Cardiac fibroblast (primary cell): ENCODE data around the gene SCAMP1.
"Not testable (repeated sequence)": the region's sequence is repeated elsewhere in the genome, so short reads cannot be mapped to it uniquely, and the experiment has no call there.

ENCODE experiments used
- DNase-seq, 2 donors: peaks; one replicate each; pipeline versions ENCODE4 v3.0.0 to v3.0.0-alpha.2; 2010; ENCODE audit warnings: low read depth in 2 of 2
- H3K4me3 ChIP-seq, 2 donors: replicated peaks in 1 of 2; 1 replicate in 1 of 2; 2 replicates in 1 of 2; pipeline ENCODE4 v1.5.1; 2011; ENCODE audit warnings: low read depth in 2 of 2, low read length in 2 of 2, mild to moderate bottlenecking in 2 of 2, moderate library complexity in 1 of 2
- TF ChIP-seq, protein P1 (sequence below): IDR thresholded peaks from one replicate; pipeline ENCODE4 v1.5.1; 2011; ENCODE audit warnings: low read depth, mild to moderate bottlenecking, low read length, inconsistent platforms

SCAMP1 gene

GRCh38 chr5:78433972-78434371, 73.6 kb downstream of the SCAMP1 start:
- H3K4me3 ChIP-seq, result no peak overlapping the region
- no peak for DNase-seq

DNA sequence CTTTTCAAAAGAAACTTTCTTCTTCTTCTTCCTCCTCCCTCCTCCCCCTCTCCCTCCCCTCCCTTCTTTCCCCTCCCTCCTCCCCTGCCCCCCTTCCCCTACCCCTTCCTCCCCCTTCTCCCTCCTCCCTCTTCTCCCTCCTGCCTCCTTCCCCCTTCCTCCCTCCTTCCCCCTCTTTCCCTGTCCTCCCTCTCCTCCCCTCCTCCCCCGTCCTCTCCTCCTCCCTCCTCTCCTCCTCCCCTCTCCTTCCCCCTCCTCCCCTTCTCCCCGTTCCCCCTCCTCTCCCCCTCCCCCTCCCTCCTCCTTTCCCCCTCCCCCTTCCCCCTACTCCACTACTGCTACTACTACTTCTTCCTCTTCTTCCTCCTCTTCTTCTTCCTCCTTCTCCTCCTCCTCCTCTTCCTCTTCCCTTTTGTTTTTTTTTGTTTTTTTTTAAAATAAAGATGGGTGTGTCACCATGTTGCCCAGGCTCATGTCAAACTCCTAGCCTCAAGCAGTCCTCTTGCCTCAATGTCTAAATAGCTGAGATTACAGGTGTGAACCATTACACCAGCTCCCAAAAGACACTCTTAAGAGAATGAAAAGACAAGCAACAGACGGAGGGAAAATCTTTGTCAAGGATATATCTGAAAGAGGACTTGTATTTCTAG, 87.5 kb downstream of the SCAMP1 start:
- TF ChIP-seq, protein P1, sequence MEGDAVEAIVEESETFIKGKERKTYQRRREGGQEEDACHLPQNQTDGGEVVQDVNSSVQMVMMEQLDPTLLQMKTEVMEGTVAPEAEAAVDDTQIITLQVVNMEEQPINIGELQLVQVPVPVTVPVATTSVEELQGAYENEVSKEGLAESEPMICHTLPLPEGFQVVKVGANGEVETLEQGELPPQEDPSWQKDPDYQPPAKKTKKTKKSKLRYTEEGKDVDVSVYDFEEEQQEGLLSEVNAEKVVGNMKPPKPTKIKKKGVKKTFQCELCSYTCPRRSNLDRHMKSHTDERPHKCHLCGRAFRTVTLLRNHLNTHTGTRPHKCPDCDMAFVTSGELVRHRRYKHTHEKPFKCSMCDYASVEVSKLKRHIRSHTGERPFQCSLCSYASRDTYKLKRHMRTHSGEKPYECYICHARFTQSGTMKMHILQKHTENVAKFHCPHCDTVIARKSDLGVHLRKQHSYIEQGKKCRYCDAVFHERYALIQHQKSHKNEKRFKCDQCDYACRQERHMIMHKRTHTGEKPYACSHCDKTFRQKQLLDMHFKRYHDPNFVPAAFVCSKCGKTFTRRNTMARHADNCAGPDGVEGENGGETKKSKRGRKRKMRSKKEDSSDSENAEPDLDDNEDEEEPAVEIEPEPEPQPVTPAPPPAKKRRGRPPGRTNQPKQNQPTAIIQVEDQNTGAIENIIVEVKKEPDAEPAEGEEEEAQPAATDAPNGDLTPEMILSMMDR, result no peak
- H3K4me3 ChIP-seq, result no peak overlapping the region
- no peak for DNase-seq

More at GRCh38 chr5:78433972-78434371, 73.6 kb downstream of the SCAMP1 start:
- TF ChIP-seq, protein P1, result no peak

- H3K4me3 ChIP-seq, result no peak overlapping the region
- TF ChIP-seq, protein P1, result no peak
- no peak for DNase-seq
Observed at GRCh38 chr5:78449103-78449502, 88.7 kb downstream of the SCAMP1 start.

DNA sequence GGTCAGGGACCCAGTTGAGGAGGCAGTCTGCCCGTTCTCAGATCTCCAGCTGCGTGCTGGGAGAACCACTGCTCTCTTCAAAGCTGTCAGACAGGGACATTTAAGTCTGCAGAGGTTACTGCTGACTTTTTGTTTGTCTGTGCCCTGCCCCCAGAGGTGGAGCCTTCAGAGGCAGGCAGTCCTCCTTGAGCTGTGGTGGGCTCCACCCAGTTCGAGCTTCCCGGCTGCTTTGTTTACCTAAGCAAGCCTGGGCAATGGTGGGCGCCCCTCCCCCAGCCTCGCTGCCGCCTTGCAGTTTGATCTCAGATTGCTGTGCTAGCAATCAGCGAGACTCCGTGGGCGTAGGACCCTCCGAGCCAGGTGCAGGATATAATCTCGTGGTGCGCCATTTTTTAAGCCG, 97.1 kb downstream of the SCAMP1 start:
- not testable (repeated sequence) for DNase-seq, H3K4me3 ChIP-seq

DNA sequence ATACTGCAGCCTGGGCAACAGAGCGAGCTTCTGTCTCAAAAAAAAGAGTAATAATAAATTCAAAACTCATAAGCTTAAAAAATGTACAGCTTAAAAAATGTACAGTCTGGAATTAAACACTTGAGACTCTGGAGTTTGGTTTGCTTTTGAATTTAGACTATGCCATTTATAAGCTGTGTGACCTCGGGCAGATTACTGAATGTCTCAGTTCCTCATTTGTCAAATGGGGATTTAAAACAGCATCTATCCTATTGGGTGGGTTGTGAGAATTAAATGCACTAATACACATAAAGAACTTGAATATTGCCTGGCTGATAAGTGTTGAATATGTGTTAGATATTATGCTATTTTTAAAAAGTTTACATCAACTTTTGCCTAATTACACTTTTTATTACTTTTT, 98.4 kb downstream of the SCAMP1 start:
- TF ChIP-seq, protein P1, result no peak
- no peak overlapping the region for H3K4me3 ChIP-seq
- no peak for DNase-seq

DNA sequence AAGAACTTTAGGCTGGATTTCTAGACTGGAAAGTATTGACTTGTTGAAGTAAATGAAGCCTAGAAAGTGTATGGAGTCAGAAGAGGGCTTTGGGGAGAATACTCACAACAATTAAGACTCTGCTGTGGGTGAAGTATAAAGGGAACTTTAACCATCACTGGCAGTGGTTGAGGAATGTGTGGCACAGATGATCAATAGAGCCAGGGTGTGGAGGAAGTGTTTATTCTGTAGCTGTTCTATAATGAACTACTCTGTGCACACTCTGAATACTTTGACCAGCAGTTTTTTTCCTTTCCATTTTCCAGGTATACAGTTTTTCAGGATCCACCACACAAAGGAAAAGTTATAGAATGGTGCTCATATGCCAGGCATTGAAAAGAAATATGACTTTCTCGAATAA, 106.7 kb downstream of the SCAMP1 start:
- DNase-seq, result no peak
- H3K4me3 ChIP-seq, result no peak overlapping the region
- TF ChIP-seq, protein P1, result no peak

GRCh38 chr5:78467752-78468357, 107.4 kb downstream of the SCAMP1 start:
- TF ChIP-seq, protein P1, result peak; percentile 70
- no peak overlapping the region for H3K4me3 ChIP-seq
- peak; percentile 79 to 81 for DNase-seq
